Activated T-helper 2 cell treated with anti-CD3 and anti-CD28 coated beads, Interferon-gamma antibody, Interleukin-2, Interleukin-4, amounts not matched to agents 10 μg/mL and 5 μg/mL and 100 μg/mL, durations not matched to agents 14 hours and 24 hours and 36 hours (primary cell): ENCODE data around the gene THBD. TPM values are rescaled to one million over a fixed set of nuclear protein-coding genes. Genes with fewer than 3 reads are reported as not detected.

Source experiments
- DNase-seq: peaks from one replicate; pipeline ENCODE4 v3.0.0; 2021; ENCODE audit warnings: low spot score
- H3K27ac Mint-ChIP-seq: one replicate; pipeline ENCODE4 v1.8.0; 2021; ENCODE audit warnings: mixed read lengths
- H3K27me3 Mint-ChIP-seq: one replicate; pipeline ENCODE4 v1.8.0; 2021; ENCODE audit warnings: low read depth, mixed read lengths
- H3K36me3 Mint-ChIP-seq: one replicate; pipeline ENCODE4 v1.8.0; 2021; ENCODE audit warnings: low read depth, mixed read lengths
- H3K4me1 Mint-ChIP-seq: one replicate; pipeline ENCODE4 v1.8.0; 2021; ENCODE audit warnings: low read depth, mixed read lengths
- H3K4me3 Mint-ChIP-seq: one replicate; pipeline ENCODE4 v1.8.0; 2021; ENCODE audit warnings: low read depth, mild to moderate bottlenecking, moderate library complexity, mixed read lengths
- H3K9me3 Mint-ChIP-seq: one replicate; pipeline ENCODE4 v1.8.0; 2021; ENCODE audit warnings: mixed read lengths
- intact Hi-C: fragments of 100-400 bp; cut with micrococcal nuclease; formaldehyde crosslinking; loops from one replicate; pipeline ENCODE4 v1.15.1; 2023
- total RNA-seq: library from RNA; stranded (reverse); gene quantifications from 2 replicates; pipeline ENCODE4 v1.2.3, GENCODE V29; 2022

THBD gene
- total RNA-seq, 1 donor from 2014 or later = not detected

DNA sequence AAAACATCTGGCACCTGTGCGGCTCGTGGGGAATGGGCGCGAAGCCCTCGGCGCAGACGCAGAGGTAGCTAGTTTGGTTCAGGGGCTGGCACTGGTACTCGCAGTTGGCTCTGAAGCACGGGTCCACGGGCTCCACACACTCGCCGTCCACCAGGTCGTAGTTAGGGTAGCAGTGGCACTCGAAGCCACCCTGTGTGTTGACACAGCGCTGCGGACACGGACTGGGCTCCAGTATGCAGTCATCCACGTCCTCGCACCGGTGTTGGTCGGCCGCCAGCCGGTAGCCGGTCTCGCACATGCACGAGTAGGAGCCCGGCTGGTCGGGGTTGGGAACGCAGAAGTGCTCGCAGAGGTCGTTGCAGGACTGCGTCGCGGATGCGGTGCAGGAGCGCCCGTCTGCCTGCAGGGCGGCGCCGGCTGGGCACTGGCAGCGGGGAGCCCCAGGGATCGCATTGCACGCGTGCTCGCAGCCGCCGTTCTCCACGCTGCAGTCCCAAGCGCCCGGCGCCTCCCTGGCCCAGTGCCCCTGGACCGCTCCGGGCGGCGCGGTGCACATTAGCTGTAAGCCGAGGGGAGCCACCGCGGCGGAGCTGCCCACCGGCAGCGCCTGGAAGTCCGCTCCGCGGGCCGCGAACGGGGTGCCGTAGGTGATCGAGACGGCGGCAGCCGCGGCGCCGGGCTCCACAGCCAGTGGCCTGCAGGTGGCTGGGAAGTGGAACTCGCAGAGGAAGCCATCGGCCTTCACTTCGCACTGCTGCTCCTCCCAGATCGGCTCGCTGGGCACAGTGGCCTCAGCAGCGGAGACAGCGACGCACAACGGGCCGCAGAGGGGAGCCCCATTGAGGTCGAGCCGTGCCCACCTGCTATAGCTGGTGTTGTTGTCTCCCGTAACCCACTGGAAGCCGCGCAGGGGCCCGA, 930 bp downstream of the THBD start:
- Mint-ChIP-seq H3K27ac (no peak overlapping the region), H3K27me3 (peaks cover 66% of the 10 kb centered on the region), H3K36me3 (no peaks in the 10 kb centered on the region), H3K9me3 (no peaks in the 10 kb centered on the region), H3K4me3 (no peak overlapping the region), H3K4me1 (no peaks in the 10 kb centered on the region)
- intact Hi-C loops = loop anchor here (10.0 kb wide), 1 partner anchor 354 kb away; no protein-coding TSS in a partner anchor
- DNase-seq = peak; percentile 36

GRCh38 chr20:23047738-23048214, 1.7 kb downstream of the THBD start:
- Mint-ChIP-seq H3K27me3 (peaks cover 64% of the 10 kb centered on the region), H3K9me3 (no peaks in the 10 kb centered on the region), H3K4me3 (no peak overlapping the region), H3K4me1 (no peaks in the 10 kb centered on the region), H3K36me3 (no peaks in the 10 kb centered on the region), H3K27ac (no peak overlapping the region)
- intact Hi-C loops = loop anchor here (10.0 kb wide), 1 partner anchor 353 kb away; no protein-coding TSS in a partner anchor
- DNase-seq = no peak

DNA sequence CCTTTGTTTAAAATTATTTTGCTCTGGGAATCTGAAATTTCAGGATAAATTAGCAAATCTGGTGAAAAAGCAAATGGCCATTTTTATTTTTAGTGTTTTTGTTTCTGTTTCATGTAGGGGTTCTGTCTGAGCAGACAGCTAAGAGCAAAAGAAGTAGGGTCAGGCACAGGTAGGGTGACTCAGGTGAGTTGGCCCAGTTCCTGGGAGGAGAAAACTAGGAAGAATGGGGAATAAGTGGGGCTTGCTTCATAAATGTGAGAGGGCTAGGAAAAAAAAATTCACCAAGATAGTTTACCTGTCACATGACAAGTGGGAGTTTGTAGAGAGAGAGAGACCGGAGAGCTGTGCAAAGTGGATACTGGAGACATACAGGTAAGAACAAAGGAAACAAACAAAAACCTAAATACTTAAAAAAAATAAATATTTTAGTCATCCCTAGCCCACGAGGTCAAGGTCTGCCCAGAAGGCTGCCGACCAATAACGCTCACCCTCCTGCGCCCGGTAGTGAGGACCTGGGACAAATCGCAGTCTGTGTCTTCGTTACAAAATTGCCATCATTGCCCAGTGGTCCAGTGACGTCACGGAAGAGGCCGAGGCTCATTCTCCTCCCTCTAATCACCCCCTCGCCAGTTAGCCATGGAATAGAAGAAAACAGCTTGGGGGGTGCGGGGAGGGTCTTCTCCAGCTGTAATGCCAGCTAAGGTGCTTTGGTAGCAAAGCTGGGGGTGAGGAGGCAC, 2.3 kb downstream of the THBD start:
- no peaks in the 10 kb centered on the region for H3K9me3 Mint-ChIP-seq
- H3K27me3 Mint-ChIP-seq = peaks cover 58% of the 10 kb centered on the region
- DNase-seq = no peak
- no peak overlapping the region for H3K27ac Mint-ChIP-seq
- H3K4me1 Mint-ChIP-seq = no peaks in the 10 kb centered on the region
- H3K4me3 Mint-ChIP-seq = peak overlapping the region; percentile 14
- H3K36me3 Mint-ChIP-seq = no peaks in the 10 kb centered on the region
- intact Hi-C loops = loop anchor here (10.0 kb wide), 1 partner anchor 352 kb away; no protein-coding TSS in a partner anchor

DNA sequence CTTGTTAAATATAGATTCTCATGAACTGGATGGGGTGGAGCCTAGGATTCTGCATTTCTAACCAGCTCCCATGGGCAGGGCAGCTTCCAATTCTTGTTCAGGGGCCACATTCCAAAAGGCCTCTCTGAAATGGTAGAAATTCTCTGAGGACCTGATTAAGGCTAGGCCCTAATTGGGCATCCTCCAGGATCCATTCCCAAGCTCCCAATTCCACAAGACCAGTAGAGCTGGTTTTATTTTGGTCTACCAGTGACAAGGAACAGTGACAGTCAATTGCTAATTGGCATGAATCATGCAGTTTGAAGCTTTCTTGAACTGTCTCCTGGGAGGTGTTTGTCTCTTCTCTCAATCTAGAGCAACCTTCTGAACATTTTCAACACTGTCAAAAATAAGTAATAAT, 3.0 kb downstream of the THBD start:
- H3K4me1 Mint-ChIP-seq = no peaks in the 10 kb centered on the region
- H3K4me3 Mint-ChIP-seq = no peak overlapping the region
- intact Hi-C loops = loop anchor here (10.0 kb wide), 1 partner anchor 352 kb away; no protein-coding TSS in a partner anchor
- peaks cover 54% of the 10 kb centered on the region for H3K27me3 Mint-ChIP-seq
- no peaks in the 10 kb centered on the region for H3K36me3 Mint-ChIP-seq
- no peaks in the 10 kb centered on the region for H3K9me3 Mint-ChIP-seq
- no peak overlapping the region for H3K27ac Mint-ChIP-seq
- no peak for DNase-seq

GRCh38 chr20:23043376-23043775, 6.1 kb downstream of the THBD start:
- Mint-ChIP-seq H3K27ac (no peak overlapping the region), H3K36me3 (no peaks in the 10 kb centered on the region), H3K4me3 (no peak overlapping the region), H3K4me1 (no peaks in the 10 kb centered on the region), H3K9me3 (no peaks in the 10 kb centered on the region), H3K27me3 (peaks cover 43% of the 10 kb centered on the region)
- intact Hi-C loops = loop anchor here (10.0 kb wide), 1 partner anchor 349 kb away; no protein-coding TSS in a partner anchor
- no peak for DNase-seq

DNA sequence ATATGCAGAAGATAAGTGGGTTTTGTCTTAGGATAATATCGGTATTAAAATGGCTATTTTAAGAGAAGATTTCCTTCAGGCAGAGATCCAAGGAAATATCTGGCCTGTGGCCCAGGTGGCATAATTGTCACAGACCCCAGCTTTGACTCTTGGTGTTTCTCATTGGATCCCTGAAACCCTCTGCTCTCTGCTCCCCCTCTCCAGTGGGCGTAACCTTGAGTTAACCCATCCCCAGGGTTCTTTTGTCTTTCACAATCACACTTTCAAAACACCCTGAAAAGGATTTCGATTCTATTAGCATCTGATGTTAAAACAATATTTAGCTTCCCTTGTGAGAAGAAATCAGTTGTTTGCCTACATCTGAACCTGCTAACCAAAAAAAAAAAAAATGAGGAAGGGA, 7.2 kb downstream of the THBD start:
- H3K36me3 Mint-ChIP-seq = no peaks in the 10 kb centered on the region
- DNase-seq = no peak
- no peaks in the 10 kb centered on the region for H3K9me3 Mint-ChIP-seq
- H3K27me3 Mint-ChIP-seq = peaks cover 36% of the 10 kb centered on the region
- H3K4me1 Mint-ChIP-seq = no peaks in the 10 kb centered on the region
- no peak overlapping the region for H3K27ac Mint-ChIP-seq
- intact Hi-C loops = loop anchor here (10.0 kb wide), 1 partner anchor 347 kb away; no protein-coding TSS in a partner anchor
- no peak overlapping the region for H3K4me3 Mint-ChIP-seq

DNA sequence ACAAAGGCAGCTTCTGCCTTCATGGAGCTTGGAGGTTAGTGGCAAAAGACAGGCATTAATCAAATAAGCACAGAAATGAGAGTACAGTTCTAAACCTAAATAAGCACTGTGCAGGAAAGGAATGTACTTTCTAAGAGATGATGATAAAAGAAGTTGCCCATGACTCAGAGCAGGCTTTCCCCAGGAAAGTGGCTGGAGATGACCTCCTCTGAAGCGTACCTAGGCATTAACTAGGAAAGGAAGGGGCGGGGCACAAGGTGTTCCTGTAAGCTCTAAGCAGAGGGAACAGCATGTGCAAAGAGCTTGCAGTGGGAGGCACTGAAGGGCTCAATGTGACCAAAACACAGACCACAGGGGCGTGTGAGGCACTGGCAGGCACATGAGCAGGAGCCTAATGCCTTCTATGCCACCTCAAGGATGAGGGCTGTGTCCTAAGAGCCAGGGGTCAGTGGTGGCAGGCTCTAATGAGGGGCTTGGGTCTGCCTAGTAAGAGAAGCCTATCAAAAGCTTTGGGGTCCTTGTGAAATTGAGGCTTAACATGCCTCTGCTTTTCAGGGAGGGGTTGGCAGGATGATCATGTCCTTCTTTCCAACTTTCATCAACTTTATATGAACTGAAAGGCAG, 9.5 kb downstream of the THBD start:
- Mint-ChIP-seq H3K4me1 (no peaks in the 10 kb centered on the region), H3K27ac (no peak overlapping the region), H3K4me3 (no peak overlapping the region), H3K27me3 (peaks cover 31% of the 10 kb centered on the region), H3K9me3 (no peaks in the 10 kb centered on the region), H3K36me3 (no peaks in the 10 kb centered on the region)
- no peak for DNase-seq
- intact Hi-C loops = loop anchor here (10.0 kb wide), 1 partner anchor 345 kb away; no protein-coding TSS in a partner anchor

- Mint-ChIP-seq H3K27ac (no peak overlapping the region), H3K4me3 (no peak overlapping the region), H3K36me3 (no peaks in the 10 kb centered on the region), H3K9me3 (no peaks in the 10 kb centered on the region), H3K27me3 (peaks cover 30% of the 10 kb centered on the region), H3K4me1 (no peaks in the 10 kb centered on the region)
- intact Hi-C loops = no loop called here
- no peak for DNase-seq
These were observed 10.2 kb downstream of the THBD start for GRCh38 chr20:23039136-23039875.

DNA sequence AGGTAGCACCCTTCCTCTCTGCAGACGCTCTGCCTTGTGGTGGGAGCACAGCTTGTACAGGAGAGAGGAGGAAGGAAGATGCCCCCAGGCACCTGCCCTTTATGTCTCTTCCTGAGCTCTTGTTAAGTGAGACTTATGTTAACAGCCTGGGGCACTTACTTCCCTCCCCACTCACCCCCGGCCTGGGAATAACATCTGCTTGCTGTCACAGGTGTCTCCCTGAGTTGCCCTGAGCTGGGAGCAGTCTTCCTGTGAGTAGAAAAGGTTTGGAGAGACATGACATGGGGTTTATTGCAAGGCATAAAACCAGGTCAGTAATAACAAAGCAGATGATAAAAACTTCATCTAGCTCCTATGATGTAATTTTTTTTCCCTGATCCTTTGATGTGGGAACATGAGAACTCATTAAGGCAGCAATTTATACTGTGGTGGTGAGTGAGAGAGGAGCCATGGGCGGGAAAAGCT, 12.4 kb downstream of the THBD start:
- DNase-seq = no peak
- no peaks in the 10 kb centered on the region for H3K9me3 Mint-ChIP-seq
- no peak overlapping the region for H3K4me3 Mint-ChIP-seq
- intact Hi-C loops = no loop called here
- no peaks in the 10 kb centered on the region for H3K4me1 Mint-ChIP-seq
- H3K27ac Mint-ChIP-seq = no peak overlapping the region
- no peaks in the 10 kb centered on the region for H3K36me3 Mint-ChIP-seq
- peaks cover 17% of the 10 kb centered on the region for H3K27me3 Mint-ChIP-seq

DNA sequence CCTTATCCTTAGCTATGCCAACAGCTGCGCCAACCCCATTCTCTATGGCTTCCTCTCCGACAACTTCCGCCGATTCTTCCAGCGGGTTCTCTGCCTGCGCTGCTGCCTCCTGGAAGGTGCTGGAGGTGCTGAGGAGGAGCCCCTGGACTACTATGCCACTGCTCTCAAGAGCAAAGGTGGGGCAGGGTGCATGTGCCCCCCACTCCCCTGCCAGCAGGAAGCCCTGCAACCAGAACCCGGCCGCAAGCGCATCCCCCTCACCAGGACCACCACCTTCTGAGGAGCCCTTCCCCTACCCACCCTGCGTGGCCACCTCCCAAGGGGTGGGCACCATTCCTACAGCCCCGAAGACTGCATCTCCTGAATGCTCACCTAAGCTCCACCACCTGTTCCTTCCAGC, 13.1 kb downstream of the THBD start:
- intact Hi-C loops = no loop called here
- Mint-ChIP-seq H3K27me3 (peaks cover 16% of the 10 kb centered on the region), H3K9me3 (no peaks in the 10 kb centered on the region)

DNA sequence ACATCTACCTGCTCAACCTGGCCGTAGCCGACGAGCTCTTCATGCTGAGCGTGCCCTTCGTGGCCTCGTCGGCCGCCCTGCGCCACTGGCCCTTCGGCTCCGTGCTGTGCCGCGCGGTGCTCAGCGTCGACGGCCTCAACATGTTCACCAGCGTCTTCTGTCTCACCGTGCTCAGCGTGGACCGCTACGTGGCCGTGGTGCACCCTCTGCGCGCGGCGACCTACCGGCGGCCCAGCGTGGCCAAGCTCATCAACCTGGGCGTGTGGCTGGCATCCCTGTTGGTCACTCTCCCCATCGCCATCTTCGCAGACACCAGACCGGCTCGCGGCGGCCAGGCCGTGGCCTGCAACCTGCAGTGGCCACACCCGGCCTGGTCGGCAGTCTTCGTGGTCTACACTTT, 13.7 kb downstream of the THBD start:
- no peak overlapping the region for H3K4me3 Mint-ChIP-seq

More for the DNA sequence above, 13.1 kb downstream of the THBD start:
- Mint-ChIP-seq H3K27ac (no peak overlapping the region), H3K36me3 (no peaks in the 10 kb centered on the region), H3K4me1 (no peaks in the 10 kb centered on the region), H3K4me3 (no peak overlapping the region)
- DNase-seq = no peak

More for the DNA sequence above, 13.7 kb downstream of the THBD start:
- H3K27ac Mint-ChIP-seq = no peak overlapping the region
- H3K27me3 Mint-ChIP-seq = peaks cover 16% of the 10 kb centered on the region
- no peaks in the 10 kb centered on the region for H3K36me3 Mint-ChIP-seq
- DNase-seq = no peak
- H3K9me3 Mint-ChIP-seq = no peaks in the 10 kb centered on the region
- no peaks in the 10 kb centered on the region for H3K4me1 Mint-ChIP-seq
- intact Hi-C loops = no loop called here
